ENCODE data around the gene PPM1L.
A peak's percentile ranks its signal among the peaks of the same experiment; 100 is the strongest.
"Not testable (repeated sequence)": the region's sequence is repeated elsewhere in the genome, so short reads cannot be mapped to it uniquely, and the experiment has no call there.

Gene PPM1L

GRCh38 chr3:160755776-160756304 lies at the start of gene PPM1L:
Gene PPM1L (plus strand): TSS chr3:160756231.
- peak; percentile 57 for DNase-seq

- DNase-seq = peak; percentile 12
Observed at GRCh38 chr3:160707187-160707794, 48.7 kb upstream of the PPM1L start.

GRCh38 chr3:160709477-160710182 lies 46.4 kb upstream of the PPM1L start:
- DNase-seq = no peak

GRCh38 chr3:160713144-160713543 lies 42.9 kb upstream of the PPM1L start:
- DNase-seq = not testable (repeated sequence)

- DNase-seq = no peak
Observed at GRCh38 chr3:160719710-160720109, 36.3 kb upstream of the PPM1L start.

GRCh38 chr3:160720123-160720746 lies 35.8 kb upstream of the PPM1L start:
- no peak for DNase-seq

GRCh38 chr3:160722331-160722730 lies 33.7 kb upstream of the PPM1L start:
- DNase-seq = no peak

GRCh38 chr3:160725338-160725737 lies 30.7 kb upstream of the PPM1L start:
- DNase-seq = no peak

- DNase-seq = no peak
Observed at GRCh38 chr3:160735826-160736225, 20.2 kb upstream of the PPM1L start.

- DNase-seq = no peak
Observed at GRCh38 chr3:160738048-160738447, 18.0 kb upstream of the PPM1L start.

- DNase-seq = no peak
Observed at GRCh38 chr3:160739079-160739478, 17.0 kb upstream of the PPM1L start.

- DNase-seq = no peak
Observed at GRCh38 chr3:160746976-160747375, 9.1 kb upstream of the PPM1L start.

GRCh38 chr3:160747422-160747821 lies 8.6 kb upstream of the PPM1L start:
- no peak for DNase-seq

GRCh38 chr3:160748231-160748630 lies 7.8 kb upstream of the PPM1L start:
- DNase-seq = no peak

- no peak for DNase-seq
Observed at GRCh38 chr3:160748787-160749186, 7.2 kb upstream of the PPM1L start.

- DNase-seq = no peak
Observed at GRCh38 chr3:160753953-160754352, 2.1 kb upstream of the PPM1L start.

- peak; percentile 25 for DNase-seq
Observed at GRCh38 chr3:160754371-160754854, 1.6 kb upstream of the PPM1L start.

- DNase-seq = peak; percentile 92
Observed at GRCh38 chr3:160754855-160755747, 930 bp upstream of the PPM1L start.

- no peak for DNase-seq
Observed at GRCh38 chr3:160757233-160758106, 1.4 kb downstream of the PPM1L start.

GRCh38 chr3:160758929-160759577 lies 3.0 kb downstream of the PPM1L start:
- no peak for DNase-seq

GRCh38 chr3:160763073-160763472 lies 7.0 kb downstream of the PPM1L start:
- no peak for DNase-seq
